ENCODE results near the gene CCDC148. TPM values are rescaled to one million over a fixed set of nuclear protein-coding genes. Genes with fewer than 3 reads are reported as not detected.

Gene CCDC148
- total RNA-seq, 4 donors from 2014 or later, result 0.66 TPM; not detected in 3

- H3K4me1 ChIP-seq, result no peaks in the 10 kb centered on the region
- no peak overlapping the region for H3K27ac ChIP-seq
- no peak for DNase-seq
- ATAC-seq, result no peak
- in situ Hi-C loops (cut with MboI; ENCODE audit: low sequenced_read_pairs in 4 of 4) (no loop called here), intact Hi-C loops (cut with DNase I; ENCODE audit: low total_unique reads) (no loop called here)
- no peak overlapping the region for H3K4me3 ChIP-seq
- H3K9me3 ChIP-seq, result no peaks in the 10 kb centered on the region
- TF ChIP-seq CTCF (IDR thresholded peaks at IDR 0.05 in 4 of 5, conservative IDR thresholded peaks at IDR 0.05 in 1 of 5) (no peak), POLR2A (IDR thresholded peaks at IDR 0.05) (no peak)
- H3K27me3 ChIP-seq, result no peaks in the 10 kb centered on the region
- H3K36me3 ChIP-seq, result no peaks in the 10 kb centered on the region
Measured at GRCh38 chr2:158205215-158205614, 251.3 kb downstream of the CCDC148 start.

DNA sequence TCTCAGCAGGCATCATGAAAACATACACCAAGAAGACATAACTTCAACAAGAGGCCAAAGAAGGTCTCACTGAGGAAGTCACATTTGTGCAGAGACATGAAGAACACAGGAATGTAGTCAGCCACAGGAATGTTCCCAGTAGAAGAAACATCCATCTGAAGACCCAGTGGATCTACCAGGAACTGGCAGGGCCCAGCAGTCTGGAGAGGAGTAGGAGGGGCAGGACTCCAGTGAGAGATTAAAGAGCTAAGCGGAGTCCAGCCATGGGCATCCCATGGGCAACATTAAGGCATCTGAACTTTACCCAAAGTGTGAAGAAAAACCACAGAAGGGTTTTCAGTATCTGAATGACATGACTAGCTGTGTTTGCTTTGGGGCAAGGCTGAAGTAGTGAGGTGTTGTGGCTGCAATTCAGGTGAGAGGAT, 251.8 kb downstream of the CCDC148 start:
- ATAC-seq (no peak), DNase-seq (no peak)
- in situ Hi-C loops (cut with MboI; ENCODE audit: low sequenced_read_pairs in 4 of 4), result no loop called here
- H3K27me3 ChIP-seq, result no peaks in the 10 kb centered on the region
- no peaks in the 10 kb centered on the region for H3K9me3 ChIP-seq
- intact Hi-C loops (cut with DNase I; ENCODE audit: low total_unique reads), result no loop called here
- no peaks in the 10 kb centered on the region for H3K36me3 ChIP-seq
- H3K4me1 ChIP-seq, result no peaks in the 10 kb centered on the region
- no peak overlapping the region for H3K4me3 ChIP-seq
- H3K27ac ChIP-seq, result no peak overlapping the region
- TF ChIP-seq POLR2A (IDR thresholded peaks at IDR 0.05) (no peak), CTCF (IDR thresholded peaks at IDR 0.05 in 4 of 5, conservative IDR thresholded peaks at IDR 0.05 in 1 of 5) (no peak)

GRCh38 chr2:158202161-158202815, 254.3 kb downstream of the CCDC148 start:
- DNase-seq, result no peak
- H3K4me3 ChIP-seq, result no peak overlapping the region
- H3K9me3 ChIP-seq, result no peaks in the 10 kb centered on the region
- no peaks in the 10 kb centered on the region for H3K27me3 ChIP-seq
- ATAC-seq, result no peak
- H3K27ac ChIP-seq, result no peak overlapping the region
- intact Hi-C loops (cut with DNase I; ENCODE audit: low total_unique reads) (no loop called here), in situ Hi-C loops (cut with MboI; ENCODE audit: low sequenced_read_pairs in 4 of 4) (no loop called here)
- no peaks in the 10 kb centered on the region for H3K36me3 ChIP-seq
- no peak for TF ChIP-seq CTCF (IDR thresholded peaks at IDR 0.05 in 4 of 5, conservative IDR thresholded peaks at IDR 0.05 in 1 of 5)
- no peaks in the 10 kb centered on the region for H3K4me1 ChIP-seq

DNA sequence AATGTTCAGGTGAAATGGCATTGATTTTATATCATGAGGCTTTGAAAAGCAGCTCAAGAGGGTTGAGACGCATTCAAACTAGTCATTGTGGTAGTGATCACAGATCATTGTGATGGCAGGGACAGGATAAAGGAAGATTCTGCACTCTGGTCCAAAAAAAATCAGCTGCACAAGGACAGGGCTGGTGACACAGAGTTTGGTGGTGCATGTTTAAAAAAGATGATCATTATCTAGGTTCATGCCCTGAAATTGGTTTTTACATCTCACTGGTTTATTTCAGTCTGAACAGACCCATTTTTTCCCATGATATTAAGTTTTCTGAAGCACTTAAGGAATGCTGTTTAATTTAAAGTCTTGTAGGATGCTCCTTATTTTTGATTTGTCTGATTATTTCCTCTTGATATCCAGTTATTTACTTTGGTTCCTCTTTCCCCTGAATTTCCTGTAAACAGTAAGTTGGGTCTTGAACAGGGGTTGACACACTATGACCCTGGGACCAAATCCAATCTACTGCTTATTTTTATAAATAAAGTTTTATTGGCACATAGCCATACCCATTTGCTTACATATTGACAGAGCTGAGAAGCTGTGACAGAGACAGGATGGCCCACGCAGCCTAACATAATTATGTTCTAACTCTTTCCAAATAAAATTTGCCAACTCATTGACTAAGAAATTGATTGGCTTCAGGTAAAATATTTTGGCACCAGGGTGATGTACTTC, 256.5 kb downstream of the CCDC148 start:
- no peak for TF ChIP-seq POLR2A (IDR thresholded peaks at IDR 0.05)
- TF ChIP-seq CTCF (IDR thresholded peaks at IDR 0.05 in 4 of 5, conservative IDR thresholded peaks at IDR 0.05 in 1 of 5), result no peak
- no peak overlapping the region for H3K4me3 ChIP-seq
- no peaks in the 10 kb centered on the region for H3K27me3 ChIP-seq
- no peaks in the 10 kb centered on the region for H3K36me3 ChIP-seq
- intact Hi-C loops (cut with DNase I; ENCODE audit: low total_unique reads) (no loop called here), in situ Hi-C loops (cut with MboI; ENCODE audit: low sequenced_read_pairs in 4 of 4) (loop anchor here in 1 of 4 donors (25.0 kb wide), 1 partner anchor 537 kb away; no protein-coding TSS in a partner anchor)
- no peak overlapping the region for H3K27ac ChIP-seq
- no peaks in the 10 kb centered on the region for H3K9me3 ChIP-seq
- no peak for DNase-seq
- no peaks in the 10 kb centered on the region for H3K4me1 ChIP-seq
- no peak for ATAC-seq
